Mucosa of rectum (tissue), 2 donors: ENCODE measurements around the gene EMILIN1.

Source experiments
- H3K27ac ChIP-seq, 2 donors: one replicate each; pipeline ENCODE4 v1.7.0; 2013; ENCODE audit warnings: inconsistent platforms in 2 of 2, low read depth in 2 of 2, low read length in 2 of 2
- H3K27me3 ChIP-seq, 2 donors: one replicate each; pipeline ENCODE4 v1.7.0; 2013; ENCODE audit warnings: low read length in 2 of 2; ENCODE audit not compliant: control insufficient read depth in 2 of 2, insufficient read depth in 2 of 2
- H3K36me3 ChIP-seq, 2 donors: one replicate each; pipeline ENCODE4 v1.7.0; 2013; ENCODE audit warnings: low read length in 2 of 2; ENCODE audit not compliant: control insufficient read depth in 2 of 2, insufficient read depth in 2 of 2
- H3K4me1 ChIP-seq, 2 donors: one replicate each; pipeline ENCODE4 v1.7.0; 2013; ENCODE audit warnings: low read length in 2 of 2, mild to moderate bottlenecking in 1 of 2; ENCODE audit not compliant: control insufficient read depth in 2 of 2, insufficient read depth in 2 of 2
- H3K4me3 ChIP-seq, 2 donors: one replicate each; pipeline ENCODE4 v1.7.0; 2013; ENCODE audit warnings: low read length in 2 of 2
- H3K9ac ChIP-seq, 2 donors: one replicate each; pipeline ENCODE4 v1.7.0; 2013; ENCODE audit warnings: low read length in 2 of 2, low read depth in 1 of 2, mild to moderate bottlenecking in 1 of 2
- H3K9me3 ChIP-seq, 2 donors: one replicate each; pipeline ENCODE4 v1.7.0; 2013; ENCODE audit warnings: low read length in 2 of 2; ENCODE audit not compliant: control insufficient read depth in 2 of 2
- donor health status: healthy.
- donor health status: Normal muscosa, but diverticular disease.

EMILIN1 gene

DNA sequence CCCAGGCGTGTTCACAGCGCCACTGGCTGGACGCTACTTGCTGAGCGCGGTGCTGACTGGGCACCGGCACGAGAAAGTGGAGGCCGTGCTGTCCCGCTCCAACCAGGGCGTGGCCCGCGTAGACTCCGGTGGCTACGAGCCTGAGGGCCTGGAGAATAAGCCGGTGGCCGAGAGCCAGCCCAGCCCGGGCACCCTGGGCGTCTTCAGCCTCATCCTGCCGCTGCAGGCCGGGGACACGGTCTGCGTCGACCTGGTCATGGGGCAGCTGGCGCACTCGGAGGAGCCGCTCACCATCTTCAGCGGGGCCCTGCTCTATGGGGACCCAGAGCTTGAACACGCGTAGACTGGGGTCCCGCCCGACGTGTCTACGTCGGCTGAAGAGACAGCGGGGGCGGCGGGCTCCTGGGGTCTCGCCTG lies 7.3 kb downstream of the EMILIN1 start:
- H3K4me1 ChIP-seq = peaks cover 32 to 36% of the 10 kb centered on the region in 2 donors
- H3K9ac ChIP-seq = peak overlapping the region; percentile 77 to 79
- peak overlapping the region; percentile 70 to 72 for H3K4me3 ChIP-seq
- H3K36me3 ChIP-seq = no peaks in the 10 kb centered on the region
- no peaks in the 10 kb centered on the region for H3K9me3 ChIP-seq
- H3K27ac ChIP-seq = peak overlapping the region; percentile 82 to 88
- no peaks in the 10 kb centered on the region for H3K27me3 ChIP-seq

GRCh38 chr2:27086090-27086723 lies 7.8 kb downstream of the EMILIN1 start:
- Histone ChIP-seq H3K9ac (peak overlapping the region; percentile 77 to 79), H3K4me3 (peak overlapping the region; percentile 70 to 72), H3K4me1 (peaks cover 28 to 33% of the 10 kb centered on the region in 2 donors), H3K9me3 (no peaks in the 10 kb centered on the region), H3K36me3 (no peaks in the 10 kb centered on the region), H3K27me3 (no peaks in the 10 kb centered on the region), H3K27ac (peak overlapping the region; percentile 82 to 88)

- H3K9ac ChIP-seq = peak within 1 kb of the TSS; percentile 77 to 79
- no peaks in the 10 kb centered on the region for H3K36me3 ChIP-seq
Observed at GRCh38 chr2:27086724-27087593, 8.5 kb downstream of the EMILIN1 start, which contains the start of gene KHK. TSS of gene KHK (plus strand) at chr2:27086772. CDS start at chr2:27087260, 488 bp downstream.

GRCh38 chr2:27087823-27088410 lies 9.5 kb downstream of the EMILIN1 start:
- Histone ChIP-seq H3K9ac (no peak overlapping the region), H3K9me3 (no peaks in the 10 kb centered on the region), H3K27ac (no peak overlapping the region), H3K4me3 (no peak overlapping the region), H3K4me1 (peaks cover 22 to 26% of the 10 kb centered on the region in 2 donors), H3K27me3 (no peaks in the 10 kb centered on the region), H3K36me3 (no peaks in the 10 kb centered on the region)

More at GRCh38 chr2:27086724-27087593, 8.5 kb downstream of the EMILIN1 start, which contains the start of gene KHK:
- Histone ChIP-seq H3K27ac (peak within 1 kb of the TSS; percentile 82 to 88), H3K4me3 (peak within 1 kb of the TSS; percentile 72 to 84), H3K27me3 (no peaks in the 10 kb centered on the region), H3K9me3 (no peaks in the 10 kb centered on the region), H3K4me1 (peaks cover 21 to 26% of the 10 kb centered on the region in 2 donors)

DNA sequence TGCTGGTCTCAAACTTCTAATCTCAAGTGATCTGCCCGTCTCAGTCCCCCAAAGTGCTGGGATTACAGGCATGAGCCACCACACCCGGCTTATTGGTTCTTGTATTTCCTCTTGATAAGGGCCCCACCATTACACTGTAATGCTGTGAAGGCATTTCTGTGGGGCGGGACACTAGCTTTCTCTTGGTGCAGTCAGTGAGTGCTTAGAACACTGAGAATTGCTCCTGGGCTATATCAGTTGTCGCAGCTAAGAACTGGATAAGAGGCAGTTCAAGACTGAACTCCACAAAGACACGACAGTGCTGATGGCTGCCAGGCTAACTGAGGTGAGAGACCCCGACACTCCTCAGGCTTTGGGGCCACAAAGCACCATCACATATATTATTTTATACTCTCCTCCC lies 10.2 kb downstream of the EMILIN1 start:
- H3K4me3 ChIP-seq = no peak overlapping the region
- H3K4me1 ChIP-seq = peaks cover 24 to 28% of the 10 kb centered on the region in 2 donors
- H3K9ac ChIP-seq = no peak overlapping the region

GRCh38 chr2:27089111-27089954 lies 10.9 kb downstream of the EMILIN1 start:
- no peak overlapping the region for H3K9ac ChIP-seq
- H3K4me3 ChIP-seq = no peak overlapping the region
- H3K4me1 ChIP-seq = peaks cover 24 to 28% of the 10 kb centered on the region in 2 donors
- no peaks in the 10 kb centered on the region for H3K27me3 ChIP-seq
- H3K27ac ChIP-seq = no peak overlapping the region
- no peaks in the 10 kb centered on the region for H3K36me3 ChIP-seq
- H3K9me3 ChIP-seq = no peaks in the 10 kb centered on the region

More for the DNA sequence above, 10.2 kb downstream of the EMILIN1 start:
- Histone ChIP-seq H3K9me3 (no peaks in the 10 kb centered on the region), H3K27ac (no peak overlapping the region), H3K27me3 (no peaks in the 10 kb centered on the region), H3K36me3 (no peaks in the 10 kb centered on the region)

GRCh38 chr2:27091746-27092695 lies 13.6 kb downstream of the EMILIN1 start:
- Histone ChIP-seq H3K9me3 (no peaks in the 10 kb centered on the region), H3K4me1 (peaks cover 11 to 15% of the 10 kb centered on the region in 2 donors), H3K27me3 (no peaks in the 10 kb centered on the region), H3K27ac (no peak overlapping the region), H3K4me3 (no peak overlapping the region), H3K36me3 (no peaks in the 10 kb centered on the region), H3K9ac (no peak overlapping the region)

DNA sequence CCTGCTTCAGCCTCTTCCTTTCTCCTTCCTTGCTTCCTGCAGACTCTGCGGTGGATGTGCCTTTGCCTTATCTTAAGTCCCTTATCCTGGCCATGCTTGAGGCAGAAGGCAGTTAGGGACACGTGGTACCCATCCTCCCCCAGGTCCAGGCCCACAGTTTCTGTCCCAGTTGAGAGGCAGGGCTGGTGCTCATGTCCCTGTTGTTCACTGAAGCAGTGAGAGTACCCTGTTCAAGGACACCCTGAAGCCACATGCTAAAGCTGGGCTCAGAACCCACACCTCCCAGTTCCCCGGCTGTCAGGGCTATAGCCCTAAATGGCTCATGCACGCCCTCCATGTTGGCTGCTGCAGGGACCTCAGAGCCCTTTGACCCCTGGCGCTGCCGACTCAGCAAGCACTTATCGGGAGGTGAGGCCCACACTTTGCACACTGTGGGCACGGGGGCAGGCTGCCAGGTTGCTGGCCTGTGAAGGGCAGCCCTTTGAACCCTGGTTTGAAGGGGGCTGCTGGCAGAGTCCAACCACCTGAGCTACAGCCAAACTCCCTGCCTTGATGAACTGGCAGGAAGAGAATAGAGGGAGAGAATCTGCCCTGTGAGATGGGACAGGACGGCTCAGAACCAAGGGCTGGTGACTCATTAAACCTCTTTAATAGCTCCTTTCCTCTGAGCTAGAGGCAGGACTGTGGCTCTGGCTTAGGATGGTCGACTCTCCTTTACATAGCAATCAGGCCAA lies 14.4 kb downstream of the EMILIN1 start:
- Histone ChIP-seq H3K9ac (no peak overlapping the region), H3K27ac (no peak overlapping the region)

More for the DNA sequence above, 14.4 kb downstream of the EMILIN1 start:
- Histone ChIP-seq H3K27me3 (no peaks in the 10 kb centered on the region), H3K36me3 (no peaks in the 10 kb centered on the region), H3K4me1 (peaks cover 4 to 10% of the 10 kb centered on the region in 2 donors), H3K9me3 (no peaks in the 10 kb centered on the region), H3K4me3 (no peak overlapping the region)
